Hepatocyte (in vitro differentiated cells): Measurements from ENCODE around the gene COMMD3. TPM values are rescaled to one million over a fixed set of nuclear protein-coding genes. Genes with fewer than 3 reads are reported as not detected.

Experiments
- DNase-seq: peaks from one replicate; pipeline ENCODE4 v3.0.0-alpha.2; 2016; ENCODE audit warnings: low spot score
- H2AFZ ChIP-seq: fragments of 200-600 bp; sonication (generic); 2 replicates; pipeline ENCODE4 v1.6.0; 2016; ENCODE audit warnings: antibody characterized with exemption, mild to moderate bottlenecking
- H3K27ac ChIP-seq: fragments of 200-600 bp; sonication (generic); 2 replicates; pipeline ENCODE4 v1.5.1; 2016; ENCODE audit warnings: mild to moderate bottlenecking
- H3K27me3 ChIP-seq: fragments of 200-600 bp; sonication (generic); 2 replicates; pipeline ENCODE4 v1.6.1; 2016
- H3K36me3 ChIP-seq: fragments of 200-600 bp; sonication (generic); replicated peaks from 2 replicates; pipeline ENCODE4 v1.5.1; 2016; ENCODE audit warnings: low read depth; ENCODE audit not compliant: insufficient read depth
- H3K4me1 ChIP-seq: fragments of 200-600 bp; sonication (generic); 2 replicates; pipeline ENCODE4 v1.5.1; 2016; ENCODE audit warnings: mild to moderate bottlenecking, moderate library complexity; ENCODE audit not compliant: insufficient read depth
- H3K4me2 ChIP-seq: fragments of 200-600 bp; sonication (generic); 2 replicates; pipeline ENCODE4 v1.6.0; 2016
- H3K4me3 ChIP-seq: fragments of 200-600 bp; sonication (generic); 2 replicates; pipeline ENCODE4 v1.5.1; 2016; ENCODE audit warnings: mild to moderate bottlenecking
- H3K79me2 ChIP-seq: fragments of 200-600 bp; sonication (generic); 2 replicates; pipeline ENCODE4 v1.6.0; 2017; ENCODE audit warnings: mild to moderate bottlenecking
- H3K9me2 ChIP-seq: fragments of 200-600 bp; sonication (generic); replicated peaks from 2 replicates; pipeline ENCODE4 v1.6.0; 2017; ENCODE audit warnings: mild to moderate bottlenecking; ENCODE audit not compliant: insufficient read depth
- H3K9me3 ChIP-seq: fragments of 200-600 bp; sonication (generic); 2 replicates; pipeline ENCODE4 v1.5.1; 2016; ENCODE audit warnings: low read depth, mild to moderate bottlenecking
- H4K20me1 ChIP-seq: fragments of 200-600 bp; sonication (generic); 2 replicates; pipeline ENCODE4 v1.6.0; 2016; ENCODE audit warnings: mild to moderate bottlenecking; ENCODE audit not compliant: insufficient read depth, poor library complexity, severe bottlenecking
- EZH2 ChIP-seq: fragments of 200-600 bp; sonication (generic); IDR thresholded peaks from 2 replicates; pipeline ENCODE4 v1.6.1; 2016; ENCODE audit warnings: antibody characterized with exemption, mild to moderate bottlenecking, borderline replicate concordance
- EZH2phosphoT487 ChIP-seq: fragments of 200-600 bp; sonication (generic); IDR thresholded peaks from one replicate; pipeline ENCODE4 v1.6.1; 2018; ENCODE audit warnings: antibody characterized with exemption, mild to moderate bottlenecking, low read depth, moderate library complexity; ENCODE audit not compliant: unreplicated experiment, severe bottlenecking
- WGBS: methylation state at CpG from one replicate; pipeline ENCODE4 v1.1.6; 2016; ENCODE audit warnings: low lambda C conversion rate; ENCODE audit errors: missing lambda C conversion rate; 5-methylcytosine and 5-hydroxymethylcytosine counted together
- polyA plus RNA-seq: library from polyadenylated mRNA; unstranded; fragments of >200 nt; fragmentation: Nextera tagmentation; extraction: Ambion mirVana; gene quantifications from 2 replicates; pipeline ENCODE4 v1.2.1, GENCODE V29; 2016
- total RNA-seq: library from RNA; depleted of rRNA; stranded (reverse); fragments of >200 nt; gene quantifications from 2 replicates; pipeline ENCODE4 v1.2.3, GENCODE V29; 2014
- TF ChIP-seq, protein P1 (sequence below): fragments of 200-600 bp; sonication (generic); IDR thresholded peaks from 2 replicates; pipeline ENCODE4 v1.5.1; 2016; ENCODE audit warnings: antibody characterized with exemption, mild to moderate bottlenecking; ENCODE audit not compliant: poor library complexity

COMMD3 gene
- total and polyA plus RNA-seq, 2 experiments from 2014 or later: 55.1 to 92.3 TPM

GRCh38 chr10:22340329-22341189, 24.4 kb downstream of the COMMD3 start:
- H3K4me2 ChIP-seq: peak overlapping the region; percentile 97
- H2AFZ ChIP-seq: peak overlapping the region; percentile 90

DNA sequence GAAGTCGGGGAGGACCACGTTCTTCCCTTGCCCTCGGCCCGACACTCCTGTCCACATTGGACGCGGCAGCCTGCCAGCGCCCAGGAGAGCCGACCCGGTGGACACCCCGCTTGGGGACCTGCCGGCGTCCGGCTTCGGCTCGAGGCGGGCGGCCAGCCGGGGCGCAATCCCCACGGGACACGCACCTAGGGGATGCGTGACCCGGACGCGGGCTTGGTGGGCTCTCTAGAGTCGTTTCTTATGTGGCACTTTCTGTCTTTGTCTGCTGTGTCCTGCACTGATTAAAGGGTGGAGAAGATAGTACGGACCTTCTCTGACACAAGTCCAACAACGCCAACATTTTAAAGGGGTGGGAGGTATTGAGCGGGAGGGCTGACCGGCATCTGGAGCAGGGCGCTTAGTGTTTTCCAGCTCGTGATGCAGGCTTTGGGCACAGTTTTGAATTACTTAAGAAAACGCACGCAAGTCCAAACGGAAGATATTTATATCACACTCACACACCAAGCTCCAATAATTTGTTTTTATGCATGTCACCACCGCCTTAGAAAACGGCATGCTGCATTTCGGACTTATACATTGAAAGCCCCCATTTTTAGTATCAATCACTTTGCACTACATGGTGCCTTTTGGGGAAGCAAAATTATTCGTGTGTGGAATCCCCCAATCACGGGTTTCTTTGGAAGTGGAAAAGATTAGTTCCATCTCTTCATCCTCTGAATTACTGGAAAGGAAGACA, 25.2 kb downstream of the COMMD3 start:
- no peaks in the 10 kb centered on the region for H3K36me3 ChIP-seq
- peak overlapping the region; percentile 90 for H2AFZ ChIP-seq
- H3K4me1 ChIP-seq: peaks cover 17% of the 10 kb centered on the region
- H3K4me3 ChIP-seq: peak overlapping the region; percentile 80
- WGBS: 2% methylated on average over 40 of the region's 40 CpGs
- TF ChIP-seq, protein P1, sequence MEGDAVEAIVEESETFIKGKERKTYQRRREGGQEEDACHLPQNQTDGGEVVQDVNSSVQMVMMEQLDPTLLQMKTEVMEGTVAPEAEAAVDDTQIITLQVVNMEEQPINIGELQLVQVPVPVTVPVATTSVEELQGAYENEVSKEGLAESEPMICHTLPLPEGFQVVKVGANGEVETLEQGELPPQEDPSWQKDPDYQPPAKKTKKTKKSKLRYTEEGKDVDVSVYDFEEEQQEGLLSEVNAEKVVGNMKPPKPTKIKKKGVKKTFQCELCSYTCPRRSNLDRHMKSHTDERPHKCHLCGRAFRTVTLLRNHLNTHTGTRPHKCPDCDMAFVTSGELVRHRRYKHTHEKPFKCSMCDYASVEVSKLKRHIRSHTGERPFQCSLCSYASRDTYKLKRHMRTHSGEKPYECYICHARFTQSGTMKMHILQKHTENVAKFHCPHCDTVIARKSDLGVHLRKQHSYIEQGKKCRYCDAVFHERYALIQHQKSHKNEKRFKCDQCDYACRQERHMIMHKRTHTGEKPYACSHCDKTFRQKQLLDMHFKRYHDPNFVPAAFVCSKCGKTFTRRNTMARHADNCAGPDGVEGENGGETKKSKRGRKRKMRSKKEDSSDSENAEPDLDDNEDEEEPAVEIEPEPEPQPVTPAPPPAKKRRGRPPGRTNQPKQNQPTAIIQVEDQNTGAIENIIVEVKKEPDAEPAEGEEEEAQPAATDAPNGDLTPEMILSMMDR: no peak
- peak; percentile 84 for TF ChIP-seq EZH2
- peak; percentile 17 for DNase-seq
- no peaks in the 10 kb centered on the region for H3K9me3 ChIP-seq
- H3K27ac ChIP-seq: peak overlapping the region; percentile 91
- peak overlapping the region; percentile 97 for H3K4me2 ChIP-seq
- H3K79me2 ChIP-seq: no peaks in the 10 kb centered on the region
- peaks cover 86% of the 10 kb centered on the region for H3K27me3 ChIP-seq
- no peaks in the 10 kb centered on the region for H4K20me1 ChIP-seq
- H3K9me2 ChIP-seq: no peaks in the 10 kb centered on the region

More at GRCh38 chr10:22340329-22341189, 24.4 kb downstream of the COMMD3 start:
- WGBS: 2% methylated on average over 53 of the region's 98 CpGs
- peak overlapping the region; percentile 80 for H3K4me3 ChIP-seq
- H3K36me3 ChIP-seq: no peaks in the 10 kb centered on the region
- H3K9me2 ChIP-seq: no peaks in the 10 kb centered on the region
- H4K20me1 ChIP-seq: no peaks in the 10 kb centered on the region
- H3K4me1 ChIP-seq: peaks cover 23% of the 10 kb centered on the region
- H3K79me2 ChIP-seq: no peaks in the 10 kb centered on the region
- no peaks in the 10 kb centered on the region for H3K9me3 ChIP-seq
- TF ChIP-seq EZH2 (no peak), EZH2phosphoT487 (no peak)
- TF ChIP-seq, protein P1: no peak
- H3K27ac ChIP-seq: peak overlapping the region; percentile 91
- peak; percentile 84 for DNase-seq
- H3K27me3 ChIP-seq: peaks cover 86% of the 10 kb centered on the region

- WGBS: 31% methylated on average over 3 of the region's 3 CpGs
- Histone ChIP-seq H3K9me3 (no peaks in the 10 kb centered on the region), H3K4me1 (peaks cover 12% of the 10 kb centered on the region), H3K4me2 (peak overlapping the region; percentile 97), H3K79me2 (no peaks in the 10 kb centered on the region), H3K4me3 (no peak overlapping the region), H3K27me3 (peaks cover 86% of the 10 kb centered on the region), H4K20me1 (no peaks in the 10 kb centered on the region), H3K27ac (no peak overlapping the region), H2AFZ (no peak overlapping the region), H3K36me3 (no peaks in the 10 kb centered on the region), H3K9me2 (no peaks in the 10 kb centered on the region)
- no peak for TF ChIP-seq EZH2phosphoT487
- TF ChIP-seq, protein P1: no peak
- no peak for TF ChIP-seq EZH2
- DNase-seq: no peak
Measured at GRCh38 chr10:22341926-22342196, 25.7 kb downstream of the COMMD3 start.
